ENCODE data around the gene STON2. TPM values are rescaled to one million over a fixed set of nuclear protein-coding genes. Genes with fewer than 3 reads are reported as not detected.

The STON2 gene
- polyA plus RNA-seq, 10 donors: 10.0 to 21.8 (median 15.7) TPM

DNA sequence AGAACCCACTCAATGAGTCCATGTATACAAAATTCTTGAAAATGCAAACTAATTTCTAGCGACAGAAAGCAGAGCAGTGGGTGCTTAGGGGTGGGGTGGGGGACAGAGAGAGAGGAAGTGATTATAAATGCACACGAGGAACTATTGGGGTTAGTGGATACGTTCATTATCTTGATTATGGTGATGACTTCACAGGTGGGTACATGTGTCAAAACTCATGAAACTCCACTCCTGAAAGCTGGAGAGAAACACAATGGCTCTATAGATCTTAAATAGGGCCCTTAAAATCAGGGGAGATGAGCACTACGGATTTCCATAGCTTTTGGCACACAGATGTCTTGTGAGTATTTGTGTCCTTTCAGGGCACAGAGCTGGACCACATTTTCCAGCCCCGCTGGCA lies 59.9 kb downstream of the STON2 start:
- DNase-seq: no peak

DNA sequence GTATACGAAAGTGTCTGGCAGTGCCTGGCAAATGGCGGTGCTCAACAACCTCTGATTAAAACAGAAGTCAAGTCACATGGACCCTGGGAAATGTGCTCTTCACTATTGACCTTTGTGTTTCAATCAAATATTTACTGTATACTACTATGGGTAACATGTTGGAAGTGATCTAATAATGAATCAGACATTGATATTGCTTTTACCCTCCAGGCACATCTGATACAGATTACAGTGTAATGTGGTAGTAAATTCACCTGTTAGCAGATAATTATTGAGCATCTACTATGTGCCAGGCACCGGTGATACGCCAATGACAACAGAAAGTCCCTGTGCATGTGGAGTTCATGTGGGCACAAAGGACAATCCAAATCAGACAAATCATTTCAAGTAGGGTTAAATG lies 63.1 kb downstream of the STON2 start:
- DNase-seq: no peak

DNA sequence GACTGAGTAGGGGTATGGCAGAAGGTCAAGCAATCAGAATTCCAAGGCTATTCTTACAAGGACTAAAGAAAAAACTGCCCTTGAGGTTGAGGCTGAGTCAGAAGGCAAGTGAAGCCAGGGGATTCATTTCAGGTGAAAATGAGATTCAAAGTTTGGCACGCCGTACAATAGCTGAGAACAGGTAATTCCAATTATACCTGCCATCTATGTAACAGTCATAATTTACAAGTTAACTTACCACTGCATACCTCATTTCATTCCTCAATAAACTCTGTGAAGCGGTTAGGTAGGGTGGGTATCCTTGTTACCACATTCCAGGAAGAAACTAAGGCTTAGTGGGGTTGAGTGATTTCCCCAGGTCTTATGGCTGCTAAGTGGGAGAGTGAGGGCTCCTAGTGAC lies 64.1 kb downstream of the STON2 start:
- no peak for DNase-seq

DNA sequence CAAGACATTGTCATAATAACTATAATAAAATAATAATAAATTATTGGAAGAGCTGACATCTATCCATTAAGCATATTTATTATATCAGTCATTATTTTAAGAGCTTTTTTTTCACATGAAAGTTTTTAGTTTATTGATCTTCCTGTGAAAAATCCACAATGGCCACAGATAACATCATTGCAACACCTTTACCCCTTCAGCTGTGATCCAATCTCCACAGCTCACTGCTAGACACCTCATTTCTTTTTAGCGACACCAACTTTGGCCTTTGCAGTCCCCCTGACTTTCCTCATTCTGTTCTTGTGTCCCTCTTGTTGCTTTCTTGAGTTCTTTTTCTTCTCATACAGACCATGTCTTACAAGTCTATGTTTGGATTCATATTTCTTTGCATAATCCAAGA lies 67.4 kb downstream of the STON2 start:
- DNase-seq: no peak

DNA sequence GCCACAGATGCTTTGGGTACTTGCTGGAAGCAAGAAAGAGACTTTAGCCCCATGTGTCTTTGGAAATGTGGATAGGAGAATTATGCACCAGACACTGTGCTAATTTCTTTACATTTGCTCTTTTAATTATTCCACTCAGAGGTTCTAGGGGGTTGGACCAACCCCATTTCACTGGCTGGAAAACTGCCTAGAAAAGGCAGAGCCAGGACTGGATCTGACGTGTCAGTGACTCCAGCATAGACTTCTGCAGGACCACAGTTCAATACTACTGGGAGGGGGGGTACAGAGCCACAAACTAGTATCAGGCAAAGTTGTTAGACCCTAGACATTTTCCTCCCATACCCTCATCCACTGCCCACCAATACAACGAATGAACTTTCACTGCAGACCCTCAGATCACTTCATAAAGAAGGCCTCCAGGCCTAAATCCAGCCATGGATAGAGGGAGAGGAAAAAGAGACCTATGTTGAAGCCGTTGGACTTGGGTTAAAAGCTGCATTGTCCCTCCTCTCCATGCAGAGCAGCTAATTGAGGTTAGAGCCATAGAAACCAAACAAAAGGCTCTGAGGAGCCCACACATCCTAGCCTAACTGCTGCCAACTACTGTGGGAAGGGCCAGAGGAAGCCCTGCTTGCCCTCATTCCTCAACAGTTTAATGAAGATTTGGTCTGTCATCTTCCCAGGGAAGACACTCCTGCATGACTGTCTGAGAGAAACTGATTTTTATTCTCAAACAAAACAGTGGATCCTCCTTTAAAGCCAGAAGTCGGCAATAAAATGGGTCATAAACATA lies 68.7 kb downstream of the STON2 start:
- DNase-seq: no peak

DNA sequence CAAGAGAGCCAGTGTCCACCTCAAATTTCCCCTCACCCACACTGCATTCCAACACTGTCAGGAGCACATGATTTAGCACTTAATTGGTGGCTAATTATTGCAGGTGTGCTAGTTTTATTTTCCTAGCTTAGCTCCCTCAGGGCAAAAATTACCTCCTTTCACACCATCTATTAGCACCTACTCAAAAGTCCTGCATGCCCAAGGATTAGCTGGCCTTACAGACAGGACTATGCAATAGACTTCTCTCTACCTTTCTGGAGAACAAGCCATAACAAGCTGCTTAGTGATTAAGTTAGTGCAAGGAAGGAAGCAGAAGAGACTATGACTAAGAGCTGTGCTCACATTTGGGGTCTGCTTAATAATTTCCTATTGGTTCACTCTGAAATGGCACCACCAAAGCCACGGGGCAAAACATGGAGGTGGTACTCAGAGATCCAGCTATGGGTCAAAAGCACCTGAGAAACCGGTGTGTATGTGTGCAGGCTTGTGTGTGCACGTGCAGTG lies 69.5 kb downstream of the STON2 start:
- DNase-seq: no peak

DNA sequence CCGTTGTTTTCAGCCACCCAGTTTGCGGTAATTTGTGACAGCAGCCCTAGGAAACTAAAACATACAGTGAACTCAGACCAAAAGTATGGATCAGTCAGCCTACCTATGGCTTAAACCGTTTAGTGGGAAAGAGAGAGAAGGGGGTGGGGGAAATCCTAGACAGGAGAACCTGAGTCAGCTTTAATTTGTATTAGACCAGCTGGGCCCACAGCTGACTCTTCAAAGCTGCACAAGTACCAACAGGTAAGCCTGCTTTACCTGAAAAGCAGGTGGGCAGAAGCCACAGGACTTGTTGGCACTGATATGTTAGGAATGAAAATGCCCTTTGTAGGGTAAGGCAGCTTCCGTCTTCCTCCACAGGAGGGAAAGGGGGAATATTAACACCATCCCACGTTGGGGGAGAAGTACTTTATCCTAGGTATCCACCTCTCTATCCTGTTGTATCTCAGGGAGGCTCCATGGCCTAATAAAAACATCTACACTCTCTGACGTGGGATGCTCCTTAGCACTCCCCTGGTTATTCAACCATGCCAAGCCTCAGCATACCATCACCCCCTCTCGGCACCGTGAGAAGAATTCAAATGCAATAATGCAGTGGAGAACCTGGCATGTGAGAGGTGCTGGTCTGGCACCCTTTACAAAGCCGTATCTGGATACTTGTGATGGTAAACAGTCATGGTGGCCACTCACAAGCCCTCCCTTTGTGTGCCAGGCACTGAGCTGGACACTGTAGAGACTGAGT lies 70.3 kb downstream of the STON2 start:
- no peak for DNase-seq

DNA sequence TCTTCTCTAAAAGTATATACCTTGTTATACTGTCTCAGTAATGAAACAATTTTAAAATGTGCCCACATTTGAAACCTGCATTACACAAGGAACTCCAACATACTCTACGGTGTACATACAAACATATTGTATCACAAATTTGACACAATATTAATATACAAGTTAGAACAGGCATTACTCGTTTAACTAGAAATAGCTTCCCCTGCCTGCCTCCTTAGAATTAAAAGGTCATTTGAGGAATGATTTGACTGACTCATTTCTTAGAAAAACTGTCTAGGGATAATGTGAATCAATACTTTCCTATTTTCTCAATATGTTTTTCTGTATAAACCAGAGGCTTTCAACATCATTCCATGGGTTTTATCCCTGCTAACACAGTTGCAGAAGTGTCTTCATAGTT lies 73.7 kb downstream of the STON2 start:
- DNase-seq: no peak

DNA sequence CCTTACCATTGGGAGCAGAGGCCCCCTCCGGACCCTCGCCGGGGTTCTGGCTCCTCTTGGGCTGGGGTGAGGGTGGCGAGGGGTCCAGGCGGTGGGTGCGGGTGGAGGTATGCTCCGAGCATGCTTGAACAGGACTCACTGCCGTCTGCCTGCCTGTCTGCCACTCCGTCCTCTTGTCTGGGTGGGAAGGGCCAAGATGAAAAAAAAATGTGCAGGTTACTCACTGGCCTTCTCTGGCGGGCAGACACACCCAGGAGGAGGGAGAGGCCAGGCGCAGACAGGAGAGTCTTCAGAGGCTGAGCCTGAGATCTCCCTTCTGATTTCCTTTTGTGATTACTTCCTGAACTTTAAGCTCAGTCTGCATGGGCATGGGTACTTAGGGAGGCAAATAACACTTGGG lies 76.1 kb downstream of the STON2 start:
- no peak for DNase-seq

DNA sequence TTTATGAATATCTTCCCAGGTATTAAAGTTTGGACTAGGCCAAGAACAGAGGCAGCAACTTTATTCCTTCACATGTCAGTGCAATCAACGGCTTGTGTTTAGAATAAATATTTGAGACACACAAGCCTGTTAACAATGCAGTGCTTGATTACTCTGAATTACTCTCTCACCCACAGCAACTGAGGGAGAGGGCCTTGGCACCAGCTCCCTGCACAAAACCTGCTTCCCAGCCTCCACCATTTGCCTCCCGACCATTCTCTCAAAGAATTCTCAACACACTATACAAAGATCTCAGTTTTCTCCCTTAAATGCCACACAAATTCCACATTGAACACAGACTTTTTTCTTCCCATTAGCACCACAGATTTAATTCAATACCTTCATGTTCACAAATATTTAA lies 77.0 kb downstream of the STON2 start:
- DNase-seq: no peak

DNA sequence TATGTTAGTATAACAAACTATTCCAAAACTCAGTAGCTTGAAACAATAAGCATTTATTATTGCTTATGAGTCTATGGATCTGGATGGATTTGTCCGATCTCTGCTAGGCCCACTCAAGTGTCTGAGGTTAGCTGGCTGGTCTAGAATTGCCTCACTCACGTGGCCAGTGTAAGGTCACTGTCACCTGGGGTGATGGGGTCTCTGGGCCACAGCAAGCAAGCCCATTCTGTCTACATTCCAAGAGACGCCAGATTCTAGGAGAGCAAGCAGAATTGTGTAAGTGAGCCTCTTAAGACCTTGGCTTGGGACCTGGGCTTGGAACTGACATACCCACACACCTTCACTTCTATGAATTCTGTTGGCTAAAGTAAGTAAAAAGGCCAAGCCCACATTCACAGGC lies 80.2 kb downstream of the STON2 start:
- DNase-seq: no peak

DNA sequence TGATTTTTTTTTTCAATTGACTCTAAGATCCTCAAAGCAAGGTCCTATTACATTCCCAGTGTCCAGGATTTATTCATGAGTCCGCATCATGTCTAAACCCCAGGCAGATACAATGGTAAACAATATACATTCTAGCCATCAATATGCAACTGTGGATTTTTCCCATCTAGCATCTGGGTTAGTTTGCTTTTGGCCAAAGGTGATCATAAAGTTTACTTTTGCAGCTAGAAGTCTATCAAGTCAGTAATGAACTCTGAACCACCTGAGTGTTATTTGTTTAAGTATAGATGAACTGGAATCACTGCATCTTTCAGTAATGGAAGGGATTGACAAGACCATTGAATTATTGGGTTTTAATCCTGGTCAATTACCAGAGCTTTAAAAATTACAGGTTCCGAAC lies 80.8 kb downstream of the STON2 start:
- no peak for DNase-seq

DNA sequence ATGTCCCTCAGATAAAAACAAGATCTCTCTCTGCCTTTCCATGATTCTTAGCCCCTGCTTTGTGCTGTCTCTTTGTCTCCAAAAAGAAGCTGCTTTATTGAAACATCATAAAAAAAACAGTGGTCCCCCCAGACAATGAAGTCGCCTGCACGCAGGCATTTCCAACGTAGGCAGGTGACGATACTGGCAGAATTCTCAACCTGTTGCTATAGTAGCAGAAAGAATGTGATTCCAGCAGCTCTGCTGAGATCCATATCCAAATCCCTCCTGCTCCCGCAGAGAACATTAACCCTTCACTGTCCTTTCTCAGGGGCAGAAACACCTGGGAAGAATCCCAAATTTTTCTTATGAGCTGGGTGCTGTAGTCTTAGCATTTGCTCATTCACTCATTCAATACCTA lies 84.8 kb downstream of the STON2 start:
- peak in 2 of 3 donors; percentile 40 to 54 for DNase-seq

DNA sequence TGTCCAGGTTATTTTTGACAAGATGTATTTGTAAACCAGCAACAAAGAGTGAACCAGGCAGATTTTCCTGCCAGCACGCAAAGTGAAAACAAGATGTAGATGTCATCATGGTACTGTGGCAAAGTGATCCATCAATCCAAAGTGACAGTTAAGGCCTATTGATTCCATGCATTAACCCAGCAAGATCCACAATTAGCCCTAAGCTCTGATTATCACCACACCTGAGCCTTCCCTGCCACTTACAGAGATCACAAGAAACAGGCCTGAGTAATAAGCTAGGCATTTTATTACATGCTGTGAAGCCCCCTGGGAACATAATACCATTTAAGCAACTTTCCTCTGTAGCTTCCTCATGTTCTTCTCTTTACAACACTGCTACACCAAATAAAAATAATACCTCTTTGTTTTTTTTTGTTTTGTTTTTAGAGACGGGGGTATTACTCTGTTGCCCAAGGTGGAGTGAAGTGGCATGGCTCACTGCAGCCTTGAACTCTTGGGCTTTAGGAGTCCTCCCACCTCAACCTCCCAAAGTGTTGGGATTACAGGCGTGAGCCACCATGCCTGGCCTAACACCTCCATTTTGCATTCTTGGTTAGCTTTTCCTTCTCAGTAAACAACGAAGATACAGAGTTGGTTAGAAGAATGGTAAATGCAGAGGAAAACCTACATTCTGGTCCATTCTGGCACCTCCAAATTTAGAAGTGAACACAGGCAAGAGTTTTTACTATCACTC lies 85.5 kb downstream of the STON2 start:
- no peak for DNase-seq

DNA sequence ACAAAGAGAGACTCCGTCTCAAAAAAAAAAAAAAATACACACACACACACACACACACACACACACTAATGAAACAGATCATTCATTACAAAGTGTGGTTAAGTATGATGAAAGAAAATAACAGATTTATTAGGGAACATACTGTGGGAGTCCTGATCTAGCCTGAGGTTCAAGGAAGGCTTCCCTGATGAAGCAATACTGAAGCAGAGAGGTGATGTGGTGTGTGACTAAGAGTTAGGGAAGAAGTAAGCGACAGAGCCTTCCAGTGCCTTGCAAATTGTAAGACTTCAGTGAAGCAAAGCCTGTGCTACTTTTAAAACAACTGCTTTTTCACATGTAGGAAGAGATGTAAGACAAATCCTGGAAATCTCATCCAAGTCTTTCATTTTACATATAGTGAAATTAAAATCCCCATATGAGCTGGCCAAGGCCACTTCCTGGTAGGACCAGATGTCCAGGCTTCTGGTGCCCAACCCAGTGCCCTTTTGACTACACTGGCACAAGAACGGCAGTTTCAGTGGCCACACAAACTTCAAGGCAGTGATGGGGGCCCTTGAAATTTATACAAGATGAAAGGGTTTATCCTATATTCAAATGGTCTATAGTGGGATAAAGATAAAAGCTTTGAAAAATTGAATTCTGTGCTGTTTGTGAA lies 86.2 kb downstream of the STON2 start:
- no peak for DNase-seq

DNA sequence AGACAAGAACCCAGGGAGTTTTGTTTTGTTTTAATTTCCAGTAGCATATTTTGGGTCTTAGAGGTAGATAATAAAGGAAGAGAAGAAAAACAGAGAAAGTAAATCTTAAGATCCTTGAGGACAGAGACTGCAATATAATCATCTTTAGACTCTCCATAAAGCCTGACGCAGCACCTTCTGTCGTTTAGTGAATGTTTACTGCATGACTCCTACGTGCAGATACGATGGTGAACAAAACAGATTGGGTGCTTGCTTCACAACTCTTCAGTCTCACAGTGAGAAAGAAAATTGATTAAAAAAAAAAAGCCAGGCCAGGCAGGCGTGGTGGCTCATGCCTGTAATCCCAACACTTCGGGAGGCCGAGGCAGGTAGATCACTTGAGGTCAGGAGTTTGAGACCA lies 86.9 kb downstream of the STON2 start:
- no peak for DNase-seq

DNA sequence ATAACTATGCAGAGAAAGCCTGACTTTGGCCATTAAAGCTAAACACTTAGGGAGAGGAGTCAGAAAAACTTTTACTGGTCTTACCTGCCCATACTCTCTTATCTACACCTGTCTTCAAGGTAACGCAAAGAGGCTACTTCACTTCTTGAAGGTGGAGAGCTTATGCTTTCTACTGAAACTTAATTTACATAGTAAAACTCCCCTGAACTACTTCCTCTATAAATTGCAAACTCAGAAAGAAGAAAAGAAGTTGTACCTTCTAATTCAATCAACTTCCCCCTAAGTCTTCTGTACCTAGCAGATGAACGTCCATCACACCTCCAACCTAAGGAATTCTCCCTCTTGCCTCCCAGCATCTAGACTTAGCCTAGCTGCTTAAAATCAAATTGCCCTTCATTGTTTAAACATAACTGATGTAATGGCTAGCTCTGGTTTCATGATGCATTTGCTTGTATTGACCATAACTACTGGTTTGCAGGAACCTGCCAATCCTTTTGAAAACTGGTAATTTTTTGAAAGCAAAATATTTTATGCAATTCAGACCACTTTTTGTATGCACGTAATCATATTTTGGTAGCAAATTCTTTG lies 87.7 kb downstream of the STON2 start:
- no peak for DNase-seq

DNA sequence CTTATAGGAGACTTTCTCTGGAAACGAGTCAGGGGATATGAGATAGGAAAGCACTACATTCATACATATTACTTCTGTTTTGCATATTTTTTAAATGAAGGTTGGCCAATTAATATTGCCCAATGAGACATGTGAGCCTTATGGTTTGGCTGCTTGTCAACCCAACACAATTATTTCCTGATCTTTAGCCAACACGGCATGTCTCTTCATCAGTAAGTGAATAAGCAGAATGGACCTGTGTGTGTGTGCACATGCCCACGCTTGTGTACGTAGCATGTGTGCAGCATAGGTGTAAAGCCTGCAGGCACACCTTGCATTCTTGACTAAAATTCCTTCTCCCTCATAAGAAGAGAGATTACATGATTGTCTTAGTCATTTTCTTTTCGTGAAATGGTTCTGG lies 88.3 kb downstream of the STON2 start:
- no peak for DNase-seq

DNA sequence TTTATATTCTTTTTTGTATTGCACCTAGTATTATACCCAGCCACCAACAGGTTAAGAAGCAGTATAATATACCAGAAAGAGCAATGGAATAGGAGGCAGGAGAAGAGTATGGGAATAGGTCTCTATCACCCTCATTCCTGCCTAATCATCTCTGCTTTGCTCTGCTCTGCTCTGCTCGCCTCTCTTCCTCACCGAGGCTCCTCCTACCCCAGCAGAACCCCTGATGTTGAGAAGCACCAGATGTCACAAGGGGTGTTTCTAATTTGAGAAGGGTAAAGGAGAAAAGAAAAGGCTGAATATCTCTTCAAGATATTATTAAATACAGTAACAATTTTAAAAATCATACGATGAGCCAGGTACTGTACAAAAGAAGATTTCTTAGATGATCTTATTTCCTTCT lies 89.0 kb downstream of the STON2 start:
- no peak for DNase-seq

DNA sequence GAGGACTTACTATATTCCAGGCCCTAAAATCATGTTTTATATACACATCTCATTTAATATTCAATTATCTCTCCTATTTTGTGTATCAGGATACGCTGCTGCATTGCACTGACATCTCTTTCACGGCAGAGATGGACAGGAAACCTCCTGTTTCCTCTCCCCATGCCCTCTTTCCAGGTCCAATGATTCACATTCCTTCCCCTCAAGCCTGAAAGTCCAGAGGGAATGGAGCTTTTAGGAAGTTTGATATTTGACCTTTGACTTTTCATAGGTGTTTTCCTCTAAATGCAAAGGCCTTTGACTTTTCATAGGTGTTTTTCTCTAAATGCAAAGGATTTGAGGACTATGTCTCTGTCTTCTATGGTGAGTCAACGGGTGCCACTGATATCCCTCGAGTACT lies 89.5 kb downstream of the STON2 start:
- DNase-seq: no peak

DNA sequence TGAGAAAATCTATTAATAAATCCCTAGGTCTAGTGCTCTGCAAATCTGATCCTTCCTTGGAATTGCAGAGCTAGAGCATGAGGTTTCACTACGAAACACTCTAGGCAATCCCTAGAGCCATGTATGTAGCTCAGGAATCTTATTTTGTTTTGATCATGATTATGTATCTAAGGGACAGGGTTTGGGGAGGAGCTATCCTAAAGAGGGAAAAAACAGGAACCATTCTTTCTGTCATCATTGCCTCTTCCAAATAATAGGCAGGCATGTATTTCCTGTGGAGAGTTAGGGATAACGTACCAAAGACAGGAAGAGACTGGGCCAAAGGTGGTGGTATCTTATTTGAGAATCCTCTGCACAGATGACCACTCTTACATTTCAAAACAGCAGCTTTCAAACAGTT lies 90.6 kb downstream of the STON2 start:
- no peak for DNase-seq

DNA sequence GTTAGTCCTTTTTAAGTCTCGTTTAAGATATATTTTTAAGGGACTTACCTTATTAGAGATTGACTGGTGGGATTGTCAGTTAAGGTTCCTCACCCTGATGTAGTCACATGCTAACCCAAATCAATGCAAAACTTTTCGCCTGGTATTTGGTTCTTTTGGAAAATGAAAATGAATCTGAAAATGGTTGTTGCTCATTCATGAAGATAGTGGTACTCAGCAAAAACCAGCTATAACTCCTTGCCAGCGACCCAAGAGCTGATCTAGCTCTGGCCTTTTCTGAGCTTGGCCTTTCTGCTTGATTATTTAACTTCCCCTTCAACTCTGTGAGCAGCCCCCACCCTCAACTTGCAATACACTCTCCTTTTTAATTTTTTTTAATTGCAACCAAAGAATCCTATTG lies 94.4 kb downstream of the STON2 start:
- no peak for DNase-seq
